Activated naive CD4-positive, alpha-beta T cell treated with anti-CD3 and anti-CD28 coated beads for 36 hours (primary cell): ENCODE results near the gene NAGA. TPM values are rescaled to one million over a fixed set of nuclear protein-coding genes. Genes with fewer than 3 reads are reported as not detected.
"Not testable (repeated sequence)": the region's sequence is repeated elsewhere in the genome, so short reads cannot be mapped to it uniquely, and the experiment has no call there.

Experiments used
- CTCF ChIA-PET: fragments of 350-600 bp; sonication (Branson Sonifier 250); formaldehyde crosslinking; loops from one replicate; lab custom pipeline; 2021; ENCODE audit warnings: antibody characterized with exemption; lab: Charles Lee
- DNase-seq: peaks from one replicate; pipeline ENCODE4 v3.0.0-alpha.2; 2020
- H3K27ac Mint-ChIP-seq: one replicate; pipeline ENCODE4 v1.8.0; 2021; ENCODE audit warnings: mild to moderate bottlenecking, mixed read lengths
- H3K27me3 Mint-ChIP-seq: one replicate; pipeline ENCODE4 v1.8.0; 2021; ENCODE audit warnings: low read depth, mixed read lengths
- H3K36me3 Mint-ChIP-seq: one replicate; pipeline ENCODE4 v1.8.0; 2021; ENCODE audit warnings: low read depth, mixed read lengths
- H3K4me1 Mint-ChIP-seq: one replicate; pipeline ENCODE4 v1.8.0; 2021; ENCODE audit warnings: low read depth, mixed read lengths
- H3K4me3 Mint-ChIP-seq: one replicate; pipeline ENCODE4 v1.8.0; 2021; ENCODE audit warnings: mild to moderate bottlenecking, moderate library complexity, mixed read lengths
- H3K9me3 Mint-ChIP-seq: one replicate; pipeline ENCODE4 v1.8.0; 2021; ENCODE audit warnings: mixed read lengths
- intact Hi-C: fragments of 100-400 bp; cut with micrococcal nuclease; formaldehyde crosslinking; loops from one replicate; pipeline ENCODE4 v1.15.1; 2023
- total RNA-seq, 2 experiments: library from RNA; stranded (reverse); gene quantifications; one replicate each; pipeline ENCODE4 v1.2.3, GENCODE V29; 2021

NAGA gene
- 10 to 100 TPM; 14.6 to 15.9 TPM for total RNA-seq

DNA sequence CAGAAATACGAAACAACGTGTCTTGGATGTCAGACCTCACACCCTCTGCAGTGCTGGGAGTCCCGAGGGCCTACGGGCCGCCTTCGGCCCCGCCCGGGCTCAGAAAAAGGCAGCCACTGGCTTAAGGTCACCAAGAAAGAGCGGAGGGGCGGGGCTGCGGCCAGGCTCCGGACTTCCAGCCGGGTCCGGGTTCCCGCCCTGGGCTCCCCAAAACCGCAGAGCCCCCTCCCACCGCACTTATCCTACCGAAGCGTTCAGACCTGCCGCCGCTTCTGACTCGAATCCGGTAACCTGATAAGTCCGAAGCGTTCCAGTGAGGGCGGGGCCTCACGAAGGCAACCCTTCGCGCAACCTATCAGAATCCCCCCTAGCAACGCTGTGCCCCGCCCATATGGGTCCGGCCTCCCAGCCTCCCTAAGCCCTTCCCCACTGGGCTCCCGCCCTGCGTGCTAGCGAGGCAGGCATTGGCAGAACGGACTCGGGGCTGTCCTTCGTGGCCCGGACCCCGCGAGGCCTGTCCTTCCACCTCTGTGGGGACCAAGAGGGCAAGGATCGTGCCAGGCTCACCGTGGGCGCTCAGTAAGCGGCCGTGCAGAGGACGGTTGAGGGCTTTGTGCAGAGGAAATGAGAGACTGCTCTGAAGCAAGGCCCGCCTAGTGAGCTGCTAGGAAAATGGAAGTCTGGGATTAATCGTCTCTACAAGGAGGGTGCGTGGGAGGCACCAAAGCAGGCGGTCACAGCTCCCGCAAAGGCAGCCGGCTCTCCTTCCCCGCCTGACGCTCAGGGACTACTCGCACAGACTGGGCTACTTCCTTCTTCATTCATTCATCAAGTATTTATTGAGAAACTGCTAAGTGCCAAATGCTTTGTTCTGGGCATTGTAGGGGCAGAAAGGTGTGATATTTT, at the start of gene NAGA:
Gene NAGA, minus strand, starts transcription at position 296 of the 906 bp plus-strand sequence. CDS start 515 bp downstream, outside the sequence.
- H3K4me1 Mint-ChIP-seq: peaks cover 34% of the 10 kb centered on the region
- intact Hi-C loops: loop anchor here (1.0 to 5.0 kb wide), 7 partner anchors 20 to 383 kb away; partner anchors contain the start of genes NDUFA6, SNU13 and WBP2NL
- H3K9me3 Mint-ChIP-seq: no peaks in the 10 kb centered on the region
- peak; percentile 96 for DNase-seq
- CTCF ChIA-PET: no interaction called here
- H3K36me3 Mint-ChIP-seq: peaks cover 7% of the 10 kb centered on the region
- H3K27me3 Mint-ChIP-seq: no peaks in the 10 kb centered on the region
- H3K4me3 Mint-ChIP-seq: peak within 1 kb of the TSS; percentile 87
- peak within 1 kb of the TSS; percentile 88 for H3K27ac Mint-ChIP-seq

DNA sequence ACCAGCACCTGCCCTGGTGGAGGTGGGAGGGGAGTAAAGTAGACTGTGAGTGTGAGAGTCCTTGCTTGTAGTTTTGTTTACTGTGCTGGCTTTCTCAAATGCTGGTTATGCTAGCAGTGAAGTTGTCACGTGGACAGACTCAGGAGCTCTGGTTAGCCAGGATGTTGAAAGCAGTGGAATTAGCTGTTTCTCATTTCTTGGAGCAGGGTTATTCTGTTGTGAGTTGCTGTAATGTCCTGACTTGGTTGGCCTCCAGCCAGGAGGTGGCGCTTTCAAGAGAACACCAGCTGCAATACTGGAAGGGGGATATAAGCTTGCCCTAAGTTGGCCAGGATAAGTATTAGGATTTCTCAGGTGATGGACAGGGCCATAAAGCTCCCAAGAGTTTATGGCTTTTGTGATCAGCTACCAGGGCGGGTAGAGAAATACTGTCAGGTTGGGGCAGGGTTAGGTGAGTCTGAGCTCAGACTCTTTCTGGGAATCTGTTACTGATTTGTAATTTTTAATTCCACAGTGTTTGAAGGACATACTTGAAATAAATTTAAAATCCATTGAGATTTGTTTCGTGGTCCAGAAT, 46.3 kb upstream of the NAGA start:
- H3K4me1 Mint-ChIP-seq: peaks cover 30% of the 10 kb centered on the region
- intact Hi-C loops: no loop called here
- H3K9me3 Mint-ChIP-seq: peaks cover 21% of the 10 kb centered on the region
- CTCF ChIA-PET: interaction anchor here (0.6 to 2.5 kb wide), 8 partner anchors 26 to 407 kb away, joined by 3 to 8 read pairs (median 3); partner anchors contain the start of genes CCDC134 and NDUFA6
- H3K27ac Mint-ChIP-seq: no peak overlapping the region
- peak; percentile 19 for DNase-seq
- peaks cover 12% of the 10 kb centered on the region for H3K36me3 Mint-ChIP-seq
- H3K27me3 Mint-ChIP-seq: no peaks in the 10 kb centered on the region
- H3K4me3 Mint-ChIP-seq: no peak overlapping the region

DNA sequence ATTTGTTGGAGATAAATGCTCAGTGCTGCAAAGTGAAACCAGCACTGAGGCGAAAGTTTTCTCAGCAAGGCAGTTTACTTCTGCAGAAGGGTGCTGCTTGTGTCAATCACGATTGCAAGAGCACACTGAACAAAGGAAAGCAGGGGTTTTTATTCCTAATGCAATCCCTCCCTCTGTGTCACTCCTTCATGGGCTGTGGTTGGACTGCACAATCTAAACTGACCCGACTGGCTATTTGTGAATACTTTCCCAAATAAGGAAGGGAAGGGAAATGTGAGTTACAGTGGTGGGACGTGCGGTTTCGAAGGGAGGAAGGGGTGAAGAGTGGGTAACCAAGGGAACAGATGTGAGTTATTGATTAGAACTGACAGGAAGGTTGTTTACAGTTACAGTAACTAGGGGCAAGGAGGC, 44.8 kb upstream of the NAGA start:
- H3K4me3 Mint-ChIP-seq, CTCF ChIA-PET, H3K27ac Mint-ChIP-seq, DNase-seq, intact Hi-C loops, H3K27me3 Mint-ChIP-seq: not testable (repeated sequence)
- Mint-ChIP-seq H3K4me1 (peaks cover 15% of the 10 kb centered on the region), H3K9me3 (peaks cover 21% of the 10 kb centered on the region), H3K36me3 (peaks cover 12% of the 10 kb centered on the region)

DNA sequence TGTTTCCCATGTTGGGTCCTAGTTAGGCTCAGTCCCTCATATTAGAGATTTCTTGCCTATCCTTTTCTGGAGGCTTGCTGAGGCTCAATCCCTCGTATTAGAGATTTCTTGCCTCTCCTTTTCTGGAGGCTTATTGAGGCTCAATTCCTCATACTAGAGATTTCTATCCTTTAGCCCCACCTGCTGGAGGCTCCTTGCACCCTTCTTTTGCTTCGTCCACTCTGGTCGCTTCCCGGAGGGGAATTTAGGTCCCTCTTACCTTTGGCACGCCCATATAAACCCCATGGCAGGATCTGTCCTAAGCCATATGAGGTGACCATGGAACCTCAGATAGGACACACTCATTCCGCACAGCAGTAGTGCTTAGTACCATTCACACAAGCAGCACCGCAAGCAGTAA, 44.1 kb upstream of the NAGA start:
- H3K4me3 Mint-ChIP-seq: no peak overlapping the region
- H3K36me3 Mint-ChIP-seq: peaks cover 12% of the 10 kb centered on the region
- H3K4me1 Mint-ChIP-seq: peaks cover 8% of the 10 kb centered on the region
- H3K9me3 Mint-ChIP-seq: peaks cover 21% of the 10 kb centered on the region
- no peak overlapping the region for H3K27ac Mint-ChIP-seq
- CTCF ChIA-PET: no interaction called here
- intact Hi-C loops: loop anchor here (5.0 kb wide), 1 partner anchor 147 kb away; the partner anchor contains the start of gene SEPTIN3
- peak; percentile 18 for DNase-seq
- H3K27me3 Mint-ChIP-seq: no peaks in the 10 kb centered on the region

DNA sequence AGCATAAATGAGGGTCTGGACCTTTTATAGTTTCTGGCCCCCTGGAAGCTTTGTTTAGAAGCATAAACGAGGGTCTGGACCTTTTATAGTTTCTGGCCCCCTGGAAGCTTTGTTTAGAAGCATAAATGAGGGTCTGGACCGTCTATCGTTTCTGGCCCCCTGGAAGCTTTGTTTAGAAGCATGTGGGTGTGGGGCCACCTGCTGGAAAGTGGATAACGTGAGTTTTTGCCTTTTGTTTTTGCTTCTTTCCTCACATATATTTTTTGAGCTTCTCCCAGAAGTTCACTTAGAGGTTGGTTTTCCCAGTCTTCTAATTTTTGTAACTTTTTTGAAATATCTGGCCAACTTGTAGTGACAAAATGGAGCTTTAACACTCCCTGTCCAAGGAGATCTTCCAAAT, 42.2 kb upstream of the NAGA start:
- peaks cover 12% of the 10 kb centered on the region for H3K36me3 Mint-ChIP-seq
- CTCF ChIA-PET: interaction anchor here (0.7 to 1.4 kb wide), 7 partner anchors 9 to 156 kb away, joined by 3 to 8 read pairs (median 4); partner anchors contain the start of gene NDUFA6
- H3K27me3 Mint-ChIP-seq, H3K4me1 Mint-ChIP-seq, H3K4me3 Mint-ChIP-seq, H3K27ac Mint-ChIP-seq: not testable (repeated sequence)
- intact Hi-C loops: loop anchor here (2.0 to 5.0 kb wide), 2 partner anchors 22 to 145 kb away; partner anchors contain the start of genes NDUFA6 and SEPTIN3
- peak; percentile 22 for DNase-seq
- peaks cover 21% of the 10 kb centered on the region for H3K9me3 Mint-ChIP-seq

DNA sequence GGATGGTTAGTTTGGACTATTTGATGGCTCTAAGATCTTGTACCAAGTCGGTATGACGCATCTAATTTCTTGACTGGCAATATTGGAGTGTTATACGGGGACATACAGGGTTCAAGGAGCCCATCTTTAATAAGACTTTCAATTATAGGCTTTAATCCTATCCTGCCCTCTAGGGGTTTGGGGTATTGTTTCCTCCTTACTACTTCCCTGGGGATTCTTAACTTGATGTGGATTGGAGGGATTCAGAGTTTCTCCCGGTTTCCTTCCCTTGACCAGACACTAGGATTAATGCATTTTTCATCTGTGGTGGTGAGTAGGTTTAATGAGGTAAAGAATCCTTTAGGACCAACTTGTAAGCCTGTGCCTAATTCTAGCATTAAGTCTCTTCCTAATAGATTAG, 41.2 kb upstream of the NAGA start:
- Mint-ChIP-seq H3K9me3 (peaks cover 21% of the 10 kb centered on the region), H3K27ac (no peak overlapping the region), H3K4me3 (no peak overlapping the region), H3K4me1 (no peaks in the 10 kb centered on the region), H3K27me3 (no peaks in the 10 kb centered on the region), H3K36me3 (peaks cover 14% of the 10 kb centered on the region)
- DNase-seq: no peak
- CTCF ChIA-PET: interaction anchor here (0.6 to 1.6 kb wide), 4 partner anchors 21 to 144 kb away, joined by 3 to 8 read pairs (median 6); partner anchors contain the start of gene NDUFA6
- intact Hi-C loops: loop anchor here (2.0 to 5.0 kb wide), 2 partner anchors 21 to 144 kb away; partner anchors contain the start of genes NDUFA6 and SEPTIN3

DNA sequence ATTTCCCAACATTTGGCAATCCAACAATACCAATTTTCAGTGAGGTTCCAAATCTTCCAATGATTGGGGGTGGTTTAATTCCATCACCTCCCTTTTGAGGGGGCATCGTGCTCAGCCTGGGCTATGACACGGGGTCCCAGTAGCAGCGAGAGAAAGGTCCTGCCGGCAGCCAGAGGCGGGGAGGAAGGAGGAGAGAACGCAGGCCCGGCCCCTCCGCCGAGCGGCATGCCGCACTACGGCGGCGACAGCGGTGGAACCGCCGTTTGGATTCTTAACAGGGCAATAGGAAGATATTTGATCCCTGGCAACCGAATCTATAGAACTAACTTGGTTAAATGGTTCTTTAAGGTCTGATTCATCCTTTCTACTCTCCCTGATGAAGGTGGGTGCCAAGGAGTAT, 38.2 kb upstream of the NAGA start:
- CTCF ChIA-PET: no interaction called here
- Mint-ChIP-seq H3K36me3 (peaks cover 11% of the 10 kb centered on the region), H3K4me1 (no peaks in the 10 kb centered on the region), H3K27ac (no peak overlapping the region), H3K27me3 (no peaks in the 10 kb centered on the region), H3K9me3 (peaks cover 12% of the 10 kb centered on the region), H3K4me3 (no peak overlapping the region)
- intact Hi-C loops: no loop called here
- no peak for DNase-seq

DNA sequence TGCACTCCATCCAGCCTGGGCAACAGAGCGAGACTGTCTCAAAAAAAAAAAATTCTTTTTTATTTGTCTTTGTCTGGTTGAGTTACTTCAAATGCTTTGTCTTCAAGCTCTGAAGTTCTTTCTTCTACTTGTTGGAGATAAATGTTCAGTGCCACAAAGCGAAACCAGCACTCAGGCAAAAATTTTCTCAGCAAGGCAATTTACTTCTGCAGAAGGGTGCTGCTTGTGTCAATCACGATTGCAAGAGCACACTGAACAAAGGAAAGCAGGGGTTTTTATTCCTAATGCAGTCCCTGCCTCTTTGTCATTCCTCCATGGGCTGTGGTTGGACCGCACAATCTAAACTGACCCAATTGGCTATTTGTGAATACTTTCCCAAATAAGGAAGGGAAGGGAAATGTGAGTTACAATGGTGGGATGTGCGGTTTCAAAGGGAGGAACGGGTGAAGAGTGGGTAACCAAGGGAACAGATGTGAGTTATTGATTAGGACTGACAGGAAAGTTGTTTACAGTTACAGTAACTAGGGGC, 33.8 kb upstream of the NAGA start:
- DNase-seq, CTCF ChIA-PET, H3K4me3 Mint-ChIP-seq, H3K27ac Mint-ChIP-seq, H3K4me1 Mint-ChIP-seq, intact Hi-C loops, H3K27me3 Mint-ChIP-seq: not testable (repeated sequence)
- H3K9me3 Mint-ChIP-seq: peaks cover 29% of the 10 kb centered on the region
- H3K36me3 Mint-ChIP-seq: peaks cover 24% of the 10 kb centered on the region

DNA sequence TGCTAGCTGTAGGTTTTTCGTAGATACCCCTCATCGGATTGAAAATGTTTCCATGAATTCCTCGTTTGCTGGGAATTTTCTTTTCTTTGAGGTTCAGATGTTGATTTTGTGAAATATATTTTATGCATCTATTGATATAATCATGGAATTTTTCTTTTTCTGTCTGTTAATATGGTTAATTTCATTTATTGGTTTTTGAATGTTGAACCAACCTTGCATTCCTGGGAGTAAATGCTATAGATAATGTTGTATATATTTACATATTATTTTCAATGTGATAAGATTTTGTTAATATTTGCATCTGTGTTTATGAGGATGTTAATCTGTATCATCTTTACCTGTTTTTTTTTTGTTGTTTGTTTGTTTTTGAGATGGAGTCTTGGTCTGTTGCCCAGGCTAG, 30.6 kb upstream of the NAGA start:
- no peak for DNase-seq
- intact Hi-C loops: no loop called here
- Mint-ChIP-seq H3K36me3 (peaks cover 30% of the 10 kb centered on the region), H3K9me3 (peaks cover 31% of the 10 kb centered on the region), H3K4me1 (no peaks in the 10 kb centered on the region), H3K27ac (no peak overlapping the region), H3K4me3 (no peak overlapping the region), H3K27me3 (no peaks in the 10 kb centered on the region)
- CTCF ChIA-PET: no interaction called here

DNA sequence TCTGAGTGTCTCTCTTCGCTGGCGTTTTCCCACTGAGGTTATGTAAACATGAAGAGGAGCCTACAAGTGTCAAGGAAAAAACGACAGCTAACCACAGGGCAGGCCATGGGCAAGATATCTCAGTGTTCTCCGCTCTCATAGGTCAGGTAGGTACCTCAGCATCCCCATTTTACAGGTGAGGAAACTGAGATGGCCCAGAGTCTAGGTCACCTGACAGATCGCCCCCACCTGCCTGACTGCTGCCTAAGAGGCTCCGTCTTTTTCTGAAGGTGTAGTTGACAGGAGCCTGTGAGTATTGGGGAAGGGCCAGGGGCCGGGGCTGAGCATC, 20.8 kb upstream of the NAGA start:
- Mint-ChIP-seq H3K9me3 (peaks cover 3% of the 10 kb centered on the region), H3K27me3 (no peaks in the 10 kb centered on the region), H3K36me3 (peaks cover 27% of the 10 kb centered on the region), H3K4me1 (peaks cover 31% of the 10 kb centered on the region), H3K27ac (peak overlapping the region; percentile 82), H3K4me3 (peak overlapping the region; percentile 98)
- CTCF ChIA-PET: interaction anchor here (0.5 to 5.7 kb wide), 23 partner anchors 9 to 393 kb away, joined by 3 to 32 read pairs (median 4); partner anchors contain the start of genes MEI1, NFAM1 and SMDT1
- DNase-seq: peak; percentile 24
- intact Hi-C loops: loop anchor here (1.0 to 5.0 kb wide), 10 partner anchors 21 to 644 kb away; partner anchors contain the start of genes SERHL2, SNU13, SREBF2 and TOB2

DNA sequence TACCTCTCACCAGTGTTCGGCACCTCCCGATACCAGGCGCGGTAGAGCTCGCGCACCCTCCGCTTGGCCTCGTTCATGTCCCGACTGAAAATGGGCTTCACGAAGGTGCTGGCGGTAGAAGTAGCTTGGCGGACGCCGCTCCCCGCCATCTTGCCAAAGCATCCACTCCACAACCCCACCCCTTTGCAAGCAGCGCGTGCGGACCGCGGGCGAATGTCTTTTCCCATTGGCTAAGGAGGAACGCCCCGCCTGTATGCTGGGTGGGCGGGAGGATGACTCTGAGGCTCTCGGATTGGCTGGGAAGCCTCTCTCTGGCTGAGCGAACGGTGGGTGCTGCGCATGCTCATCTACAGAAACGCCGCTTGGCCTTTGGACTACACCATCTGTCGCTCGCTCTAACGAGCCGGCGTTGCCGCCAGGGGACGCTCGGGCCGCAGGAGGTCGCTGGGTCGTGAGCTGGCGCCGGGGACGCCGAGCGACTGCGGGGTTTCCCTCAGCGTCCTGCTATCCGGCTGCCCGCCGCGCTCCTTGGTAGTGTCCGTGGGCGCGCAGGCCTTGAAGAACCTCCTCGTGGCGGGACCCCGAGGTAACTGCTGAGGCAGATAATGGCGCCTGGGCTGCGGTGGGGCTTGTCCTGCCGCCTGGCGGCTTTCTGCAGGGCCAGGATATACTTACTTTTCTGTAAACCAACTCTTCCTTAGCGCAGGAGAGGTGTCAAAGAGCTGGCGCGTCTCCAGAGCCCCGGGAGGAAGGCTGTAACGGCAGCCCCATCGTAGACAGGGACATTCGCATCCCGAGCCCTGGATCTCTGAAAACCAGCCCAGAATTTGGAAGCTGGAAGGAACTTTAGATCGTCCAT, 20.2 kb upstream of the NAGA start, which contains the start of gene NDUFA6:
Gene NDUFA6, minus strand, starts transcription at position 177 of the 859 bp plus-strand sequence. Its CDS starts 28 bp downstream, at position 149.
- no peaks in the 10 kb centered on the region for H3K27me3 Mint-ChIP-seq
- peaks cover 31% of the 10 kb centered on the region for H3K4me1 Mint-ChIP-seq
- peak within 1 kb of the TSS; percentile 98 for H3K4me3 Mint-ChIP-seq
- CTCF ChIA-PET: interaction anchor here (0.6 to 5.7 kb wide), 29 partner anchors 8 to 392 kb away, joined by 3 to 32 read pairs (median 4); partner anchors contain the start of genes MEI1, NFAM1 and SMDT1
- H3K9me3 Mint-ChIP-seq: peaks cover 3% of the 10 kb centered on the region
- intact Hi-C loops: loop anchor here (1.0 to 5.0 kb wide), 15 partner anchors 11 to 644 kb away; partner anchors contain the start of genes NAGA, RRP7A, SERHL2 and SNU13
- DNase-seq: peak; percentile 99
- H3K27ac Mint-ChIP-seq: peak within 1 kb of the TSS; percentile 99
- peaks cover 29% of the 10 kb centered on the region for H3K36me3 Mint-ChIP-seq
